ENCODE results near the gene ARHGAP26. TPM values are rescaled to one million over a fixed set of nuclear protein-coding genes. Genes with fewer than 3 reads are reported as not detected.

ARHGAP26 gene
- total RNA-seq, 1 experiment from 2014 or later: 34.5 TPM

- no peak overlapping the region for H3K4me2 ChIP-seq (ENCODE audit: low read length)
- H4K20me1 ChIP-seq (ENCODE audit: insufficient read depth): no peaks in the 10 kb centered on the region
- H3K27ac ChIP-seq (ENCODE audit: low read depth, low read length): no peak overlapping the region
- no peak overlapping the region for H2AFZ ChIP-seq (ENCODE audit: low read depth, low read length, poor library complexity, severe bottlenecking)
- H3K4me3 ChIP-seq (replicated peaks in 1 of 2; ENCODE audit: low read depth in 1 of 2, low read length in 2 of 2): no peak overlapping the region
- CTCF ChIA-PET: no interaction called here
- POLR2A ChIA-PET: no interaction called here
- no peaks in the 10 kb centered on the region for H3K27me3 ChIP-seq (ENCODE audit: insufficient read depth, low read length)
- H3K9me3 ChIP-seq (ENCODE audit: control insufficient read depth in 1 of 2, insufficient read depth in 1 of 2, low read depth in 1 of 2, low read length in 2 of 2): no peaks in the 10 kb centered on the region
- DNase-seq (ENCODE audit: low read depth, low spot score): no peak
- H3K9me2 ChIP-seq (ENCODE audit: insufficient read depth): no peaks in the 10 kb centered on the region
- intact Hi-C loops (cut with micrococcal nuclease): no loop called here
- TF ChIP-seq ZNF274 (IDR thresholded peaks at IDR 0.05; ENCODE audit: low read depth, low read length): no peak
- no peak for TF ChIP-seq POLR2AphosphoS5 (IDR thresholded peaks at IDR 0.05; ENCODE audit: low read depth, low read length)
- no peak for TF ChIP-seq CBX3 (IDR thresholded peaks at IDR 0.05; ENCODE audit: low read depth)
- no peak for TF ChIP-seq RAD21 (IDR thresholded peaks at IDR 0.05; ENCODE audit: low read depth)
- 0 out of 2 replicates have a peak, but pooled peaks have one; percentile 10 for TF ChIP-seq SRF (IDR thresholded peaks at IDR 0.05; ENCODE audit: low read depth)
- no peak for TF ChIP-seq EZH2 (IDR thresholded peaks at IDR 0.05)
- no peak for TF ChIP-seq SP1 (IDR thresholded peaks at IDR 0.05; ENCODE audit: low read depth)
- no peak for ATAC-seq
- H3K4me1 ChIP-seq (ENCODE audit: control insufficient read depth in 1 of 2, insufficient read depth in 2 of 2, low read length in 2 of 2): peaks cover 26 to 48% of the 10 kb centered on the region in 2 experiments
- H3K36me3 ChIP-seq (ENCODE audit: control insufficient read depth in 1 of 2, insufficient read depth in 2 of 2, low read length in 2 of 2): no peaks in the 10 kb centered on the region
- no peaks in the 10 kb centered on the region for H3K79me2 ChIP-seq (ENCODE audit: insufficient read depth, low read length)
- H3K9ac ChIP-seq (ENCODE audit: low read length): no peak overlapping the region
- RAD21 ChIA-PET (ENCODE audit: low non-redundant PET in 1 of 2, low total read pairs in 2 of 2, uncharacterized antibody in 2 of 2, unreplicated experiment in 2 of 2): no interaction called here
- BruUV-seq (replicated peaks): no TSS peak
Observed at GRCh38 chr5:143037708-143038107, 267.5 kb downstream of the ARHGAP26 start.

- no peak overlapping the region for H2AFZ ChIP-seq (ENCODE audit: low read depth, low read length, poor library complexity, severe bottlenecking)
- RAD21 ChIA-PET (ENCODE audit: low non-redundant PET in 1 of 2, low total read pairs in 2 of 2, uncharacterized antibody in 2 of 2, unreplicated experiment in 2 of 2): no interaction called here
- H3K4me2 ChIP-seq (ENCODE audit: low read length): no peak overlapping the region
- no peaks in the 10 kb centered on the region for H3K9me3 ChIP-seq (ENCODE audit: control insufficient read depth in 1 of 2, insufficient read depth in 1 of 2, low read depth in 1 of 2, low read length in 2 of 2)
- no peak overlapping the region for H3K9ac ChIP-seq (ENCODE audit: low read length)
- TF ChIP-seq TCF7L2 (IDR thresholded peaks at IDR 0.05; ENCODE audit: borderline replicate concordance, extremely low read depth, insufficient read depth, insufficient read length) (no peak), CEBPB (IDR thresholded peaks at IDR 0.05; ENCODE audit: low read depth) (peak; percentile 42; the same call in 1 of the 2 replicates), MAX (IDR thresholded peaks at IDR 0.05) (peak; percentile 72; the same call in 1 of the 2 replicates), ZBTB33 (IDR thresholded peaks at IDR 0.05; ENCODE audit: extremely low read depth, insufficient replicate concordance, low read length) (no peak)
- H3K27ac ChIP-seq (ENCODE audit: low read depth, low read length): no peak overlapping the region
- no peaks in the 10 kb centered on the region for H3K9me2 ChIP-seq (ENCODE audit: insufficient read depth)
- BruUV-seq (replicated peaks): TSS peak; percentile 14
- POLR2A ChIA-PET: no interaction called here
- H3K79me2 ChIP-seq (ENCODE audit: insufficient read depth, low read length): no peaks in the 10 kb centered on the region
- no peaks in the 10 kb centered on the region for H3K27me3 ChIP-seq (ENCODE audit: insufficient read depth, low read length)
- H3K4me3 ChIP-seq (replicated peaks in 1 of 2; ENCODE audit: low read depth in 1 of 2, low read length in 2 of 2): no peak overlapping the region
- ATAC-seq (no peak), DNase-seq (ENCODE audit: low read depth, low spot score) (no peak)
- H3K36me3 ChIP-seq (ENCODE audit: control insufficient read depth in 1 of 2, insufficient read depth in 2 of 2, low read length in 2 of 2): no peaks in the 10 kb centered on the region
- CTCF ChIA-PET: no interaction called here
- peaks cover 11 to 29% of the 10 kb centered on the region in 2 experiments for H3K4me1 ChIP-seq (ENCODE audit: control insufficient read depth in 1 of 2, insufficient read depth in 2 of 2, low read length in 2 of 2)
- intact Hi-C loops (cut with micrococcal nuclease): no loop called here
- no peaks in the 10 kb centered on the region for H4K20me1 ChIP-seq (ENCODE audit: insufficient read depth)
Observed at GRCh38 chr5:143040622-143041021, 270.4 kb downstream of the ARHGAP26 start.
